Stimulated activated CD4-positive, alpha-beta T cell treated with anti-CD3 and anti-CD28 coated beads, Interleukin-12 subunit alpha, Interleukin-12 subunit beta, amount 100 ng/mL, for 4 hours (primary cell): ENCODE data around the gene TCTN1.
"Not testable (repeated sequence)": the region's sequence is repeated elsewhere in the genome, so short reads cannot be mapped to it uniquely, and the experiment has no call there.

Experiments used
- DNase-seq: peaks from one replicate; pipeline ENCODE4 v3.0.0-alpha.2; 2020

The TCTN1 gene

GRCh38 chr12:110587102-110587501, 26.8 kb upstream of the TCTN1 start:
- not testable (repeated sequence) for DNase-seq

DNA sequence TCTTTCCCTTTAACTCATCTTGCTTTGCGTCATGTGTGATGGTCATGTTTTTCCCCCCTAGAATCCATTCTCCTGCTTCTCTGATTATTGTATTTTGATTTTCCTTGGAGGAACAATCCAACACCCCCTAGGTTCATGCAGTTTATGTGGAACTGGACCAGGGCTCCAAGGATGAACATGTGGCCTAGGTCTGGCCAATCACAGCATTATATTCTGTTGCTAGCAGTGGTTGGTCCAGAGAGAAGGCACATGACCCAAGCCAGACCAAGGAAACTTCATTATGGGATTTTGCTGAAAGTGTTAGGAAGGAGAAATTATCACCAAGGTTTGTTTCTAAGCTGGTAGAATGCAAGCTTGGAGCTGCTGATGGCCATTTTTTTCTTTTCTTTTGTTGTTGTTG, 23.9 kb upstream of the TCTN1 start:
- no peak for DNase-seq

DNA sequence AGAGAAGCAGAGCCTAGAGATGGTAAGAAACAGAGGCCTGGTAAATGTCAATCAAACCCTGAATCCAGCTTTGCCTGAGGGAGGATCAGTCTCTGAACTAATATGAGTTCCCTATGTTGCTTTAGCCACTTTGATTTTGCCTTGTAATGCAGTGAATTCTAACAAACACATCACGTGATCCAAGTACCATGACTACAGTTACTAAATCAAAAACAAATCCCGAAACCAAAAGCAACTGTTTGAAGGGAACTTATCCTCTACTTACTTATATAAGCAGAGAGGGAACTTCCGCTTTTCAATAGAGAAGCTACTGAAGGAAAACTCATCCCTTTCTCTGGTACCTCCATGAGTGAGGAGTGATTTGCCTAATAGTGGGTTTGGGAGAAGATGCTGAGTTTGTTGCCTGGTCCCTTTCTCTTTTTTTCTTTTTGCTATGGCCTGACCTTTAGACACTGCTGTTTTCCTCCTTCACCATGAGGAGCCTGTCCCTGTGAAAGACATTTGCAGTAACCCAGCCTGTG, 23.1 kb upstream of the TCTN1 start:
- DNase-seq = no peak

GRCh38 chr12:110591451-110592051, 22.4 kb upstream of the TCTN1 start:
- DNase-seq = no peak

GRCh38 chr12:110592078-110592477, 21.9 kb upstream of the TCTN1 start:
- no peak for DNase-seq

DNA sequence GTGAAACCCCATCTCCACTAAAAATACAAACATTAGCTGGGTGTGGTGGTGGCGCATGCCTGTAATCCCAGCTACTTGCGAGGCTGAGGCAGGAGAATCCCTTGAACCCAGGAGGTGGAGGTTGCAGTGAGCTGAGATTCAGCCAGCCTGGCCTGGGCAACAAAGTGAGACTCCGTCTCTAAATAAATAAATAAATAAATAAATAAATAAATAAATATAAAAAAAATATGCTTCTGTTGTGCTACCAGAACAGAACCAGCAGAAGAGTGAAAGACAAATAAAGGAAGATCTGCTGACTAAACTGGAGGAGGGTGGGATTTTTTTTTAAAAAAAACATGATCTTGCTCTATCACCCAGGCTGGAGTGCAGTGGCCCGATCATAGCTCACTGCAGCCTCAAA, 21.0 kb upstream of the TCTN1 start:
- DNase-seq = not testable (repeated sequence)

- DNase-seq = no peak
Measured at GRCh38 chr12:110597885-110598284, 16.0 kb upstream of the TCTN1 start.

- DNase-seq = no peak
Measured at GRCh38 chr12:110599334-110599733, 14.6 kb upstream of the TCTN1 start.

DNA sequence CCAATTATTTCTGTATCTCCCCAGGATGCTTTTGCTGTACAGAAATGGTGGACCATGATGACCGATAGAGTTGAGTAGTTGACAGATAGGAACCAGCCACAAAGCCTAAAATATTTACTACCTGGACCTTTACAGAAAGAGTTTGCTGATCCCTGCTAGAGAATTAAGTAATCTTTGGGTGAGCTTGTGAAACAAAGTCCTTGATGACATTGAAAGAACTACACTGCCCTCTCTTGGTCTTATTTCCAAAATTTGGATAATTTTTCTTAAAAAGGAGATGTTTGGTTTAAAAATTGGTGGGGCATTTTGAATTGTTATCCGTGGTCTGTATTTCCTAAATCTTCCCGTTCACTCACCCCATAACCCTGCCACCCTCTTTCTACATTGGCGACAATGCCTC, 13.7 kb upstream of the TCTN1 start:
- no peak for DNase-seq

- not testable (repeated sequence) for DNase-seq
Measured at GRCh38 chr12:110602085-110602814, 11.7 kb upstream of the TCTN1 start.

DNA sequence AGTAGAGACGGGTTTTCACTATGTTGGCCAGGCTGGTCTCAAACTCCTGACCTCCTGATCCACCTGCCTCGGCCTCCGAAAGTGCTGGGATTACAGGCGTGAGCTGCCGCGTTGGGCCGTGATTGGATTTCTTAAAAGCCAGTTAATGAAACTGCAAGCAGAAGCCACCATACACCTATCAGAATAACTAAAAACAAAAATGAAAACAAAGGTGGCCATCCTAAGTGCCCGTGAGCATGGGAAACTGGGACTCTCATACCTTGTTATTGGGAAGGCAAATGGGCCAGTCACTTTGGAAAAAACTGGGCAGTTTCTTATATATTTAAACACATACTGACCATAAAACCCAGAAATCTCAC, 7.7 kb upstream of the TCTN1 start:
- no peak for DNase-seq

DNA sequence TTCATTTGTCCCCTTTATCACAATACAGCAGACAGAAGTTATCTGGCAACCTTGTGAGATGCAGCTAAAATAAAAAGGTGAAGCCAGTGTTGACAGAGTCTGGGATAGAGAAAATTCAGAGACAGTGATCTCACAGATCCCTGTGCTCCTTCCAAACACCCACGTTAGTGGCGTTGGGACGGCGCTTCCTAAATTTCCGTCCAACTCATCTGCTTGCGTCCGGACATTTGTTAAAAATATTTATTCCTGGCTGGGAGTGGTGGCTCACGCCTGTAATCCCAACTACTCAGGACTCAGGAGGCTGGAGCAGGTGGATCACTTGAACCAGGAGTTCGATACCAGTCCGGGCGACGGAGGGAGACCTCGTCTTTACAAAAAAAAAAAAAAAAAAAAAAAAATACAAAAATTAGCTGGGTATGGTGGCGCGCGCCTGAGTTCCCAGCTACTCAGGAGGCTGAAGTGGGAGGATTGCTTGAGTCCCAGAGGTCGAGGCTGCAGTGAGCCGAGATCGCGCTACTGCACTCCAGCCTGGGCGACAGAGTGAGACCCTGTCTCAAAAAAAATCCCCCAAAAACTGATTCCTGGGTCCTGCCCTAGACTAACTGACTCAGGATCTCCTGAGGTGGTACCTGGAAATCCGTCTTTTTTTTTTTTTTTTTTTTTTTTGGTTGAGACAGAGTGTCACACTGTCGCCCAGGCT, 708 bp upstream of the TCTN1 start:
- no peak for DNase-seq

GRCh38 chr12:110615171-110615570, 1.2 kb downstream of the TCTN1 start:
- DNase-seq = no peak

DNA sequence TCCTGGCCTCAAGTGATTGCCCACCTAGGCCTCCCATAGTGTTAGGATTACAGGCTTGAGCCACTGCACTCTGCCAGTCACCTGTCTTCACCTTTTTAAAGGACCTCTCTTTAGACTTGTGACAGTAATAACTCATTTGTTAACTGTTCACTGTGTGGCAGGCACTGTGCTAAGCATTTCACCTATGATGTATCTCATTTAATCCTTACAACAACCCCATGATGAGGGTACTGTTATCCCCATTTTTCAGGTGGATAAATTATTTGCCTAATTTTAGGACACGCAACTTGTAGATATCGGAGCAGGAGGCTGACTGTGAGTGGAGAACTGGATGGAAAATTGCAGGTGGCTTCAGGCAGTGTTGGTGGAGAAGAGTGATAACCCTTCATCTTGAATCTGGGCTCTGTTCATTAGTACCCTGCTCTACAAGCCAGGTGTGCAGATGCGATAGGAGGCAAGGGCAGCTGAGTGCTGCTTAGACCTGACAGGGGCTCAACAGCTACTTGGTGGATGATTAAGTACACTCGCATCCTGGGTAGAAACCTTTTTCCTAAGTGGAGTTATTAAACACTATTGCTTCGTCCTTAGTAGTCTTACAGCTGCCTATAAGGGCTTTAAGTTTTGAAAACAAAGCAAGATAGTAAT, 2.7 kb downstream of the TCTN1 start:
- DNase-seq = no peak

- no peak for DNase-seq
Measured at GRCh38 chr12:110619534-110619953, 5.6 kb downstream of the TCTN1 start.

GRCh38 chr12:110622582-110622981, 8.7 kb downstream of the TCTN1 start:
- no peak for DNase-seq

- DNase-seq = no peak
Measured at GRCh38 chr12:110627500-110628195, 13.7 kb downstream of the TCTN1 start.

- no peak for DNase-seq
Measured at GRCh38 chr12:110635055-110635454, 21.1 kb downstream of the TCTN1 start.

DNA sequence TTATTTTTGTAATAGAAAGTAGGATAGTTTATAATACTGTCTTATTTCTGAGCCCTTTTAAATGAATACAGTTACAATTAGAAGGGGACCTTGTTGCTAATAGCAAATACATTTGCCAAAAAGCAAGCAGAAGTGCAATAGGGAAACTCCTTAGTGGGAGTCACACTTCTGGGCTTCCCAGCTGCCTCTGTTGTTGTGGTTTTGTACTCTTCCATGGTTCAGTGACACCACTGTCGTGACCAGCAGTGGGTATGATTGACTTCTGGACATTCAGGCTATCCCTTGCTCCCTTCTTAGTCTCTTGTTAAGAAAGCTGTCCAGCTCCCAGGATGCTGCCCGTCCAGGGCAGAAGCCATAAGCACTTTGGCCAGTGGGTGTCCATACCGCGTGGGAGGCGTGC, 22.6 kb downstream of the TCTN1 start:
- no peak for DNase-seq

DNA sequence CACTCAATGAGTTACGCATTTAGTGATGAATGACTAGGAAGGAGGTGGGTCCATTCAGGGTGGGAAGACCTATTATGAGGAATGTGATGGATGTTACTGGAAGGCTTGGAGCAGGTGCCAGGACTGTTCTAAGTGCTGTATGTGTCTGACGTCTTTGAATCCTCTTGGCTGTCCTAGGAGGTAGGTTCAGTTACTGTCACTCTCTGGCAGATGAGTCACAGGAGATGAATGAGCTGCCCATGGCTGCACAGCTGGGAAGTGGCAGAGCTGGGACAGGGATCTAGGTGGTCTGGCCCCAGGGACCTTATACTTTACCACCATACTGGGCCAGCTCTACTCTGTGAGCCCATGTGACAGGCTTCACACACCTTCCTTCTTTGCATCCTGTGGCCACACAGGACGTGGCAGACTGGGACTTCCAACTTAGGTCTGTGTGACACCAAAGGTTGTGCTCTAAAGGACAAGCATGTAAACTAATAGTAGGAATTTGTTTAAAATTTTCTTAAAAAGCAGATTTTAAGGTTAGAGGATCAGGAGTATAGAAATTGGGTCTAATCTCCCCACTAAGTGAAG, 24.0 kb downstream of the TCTN1 start:
- DNase-seq = no peak

- DNase-seq = no peak
Measured at GRCh38 chr12:110638796-110639195, 24.9 kb downstream of the TCTN1 start.

- DNase-seq = no peak
Measured at GRCh38 chr12:110639336-110640141, 25.6 kb downstream of the TCTN1 start.
